Skeletal muscle tissue (tissue), 4 donors: ENCODE data around the gene C2orf72. TPM values are rescaled to one million over a fixed set of nuclear protein-coding genes. Genes with fewer than 3 reads are reported as not detected.
"Not testable (repeated sequence)": the region's sequence is repeated elsewhere in the genome, so short reads cannot be mapped to it uniquely, and the experiment has no call there.

Experiments
- H3K27ac ChIP-seq: one replicate; pipeline ENCODE4 v1.7.0; 2013; ENCODE audit warnings: mild to moderate bottlenecking, low read depth, low read length, inconsistent platforms
- H3K27me3 ChIP-seq, 3 donors: one replicate each; pipeline ENCODE4 v1.7.0; 2013; ENCODE audit warnings: low read length in 3 of 3; ENCODE audit not compliant: control insufficient read depth in 3 of 3, insufficient read depth in 3 of 3
- H3K36me3 ChIP-seq, 3 donors: one replicate each; pipeline ENCODE4 v1.7.0; 2013; ENCODE audit warnings: low read length in 3 of 3; ENCODE audit not compliant: control insufficient read depth in 3 of 3, insufficient read depth in 3 of 3
- H3K4me1 ChIP-seq, 3 donors: one replicate each; pipeline ENCODE4 v1.7.0; 2013; ENCODE audit warnings: low read length in 3 of 3, mild to moderate bottlenecking in 3 of 3; ENCODE audit not compliant: control insufficient read depth in 3 of 3, insufficient read depth in 3 of 3
- H3K4me3 ChIP-seq, 3 donors: one replicate each; pipeline ENCODE4 v1.7.0; 2013; ENCODE audit warnings: low read length in 3 of 3
- H3K9ac ChIP-seq, 3 donors: one replicate each; pipeline ENCODE4 v1.7.0; 2013; ENCODE audit warnings: low read length in 3 of 3, mild to moderate bottlenecking in 3 of 3, moderate library complexity in 2 of 3, low read depth in 1 of 3
- H3K9me3 ChIP-seq, 3 donors: one replicate each; pipeline ENCODE4 v1.7.0; 2013; ENCODE audit warnings: low read length in 3 of 3; ENCODE audit not compliant: control insufficient read depth in 3 of 3
- total RNA-seq: library from RNA; depleted of rRNA; stranded (reverse); fragments of >200 nt; gene quantifications from one replicate; pipeline ENCODE4 v1.2.3, GENCODE V29; 2014
- donor health status: Osteomylitis.

C2orf72 gene
- total RNA-seq, 1 donor from 2014 or later: 1.0 TPM

DNA sequence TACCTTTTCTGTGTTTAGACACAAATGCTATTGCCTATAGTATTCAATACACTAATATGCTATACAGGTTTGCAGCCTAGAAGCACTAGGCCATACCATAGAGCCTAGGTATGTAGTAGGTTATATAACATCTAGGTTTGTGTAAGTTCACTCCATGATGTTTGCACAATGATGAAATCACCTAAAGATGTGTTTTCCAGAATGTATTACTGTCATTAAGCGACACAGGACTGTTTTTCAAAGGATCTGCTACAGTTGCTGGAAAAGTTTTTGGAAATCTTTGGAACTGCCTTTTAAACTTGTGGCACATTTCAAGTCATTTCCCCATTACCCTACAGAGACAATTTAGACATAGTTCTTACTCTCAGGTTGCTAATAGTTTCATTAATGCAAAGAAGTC lies 28.6 kb downstream of the C2orf72 start:
- Histone ChIP-seq H3K9me3 (no peaks in the 10 kb centered on the region), H3K27me3 (no peaks in the 10 kb centered on the region), H3K27ac (no peak overlapping the region), H3K9ac (no peak overlapping the region), H3K4me1 (peaks cover 0 to 2% (median 0%) of the 10 kb centered on the region in 3 donors), H3K36me3 (peaks cover 10 to 74% (median 64%) of the 10 kb centered on the region in 3 donors), H3K4me3 (no peak overlapping the region)

DNA sequence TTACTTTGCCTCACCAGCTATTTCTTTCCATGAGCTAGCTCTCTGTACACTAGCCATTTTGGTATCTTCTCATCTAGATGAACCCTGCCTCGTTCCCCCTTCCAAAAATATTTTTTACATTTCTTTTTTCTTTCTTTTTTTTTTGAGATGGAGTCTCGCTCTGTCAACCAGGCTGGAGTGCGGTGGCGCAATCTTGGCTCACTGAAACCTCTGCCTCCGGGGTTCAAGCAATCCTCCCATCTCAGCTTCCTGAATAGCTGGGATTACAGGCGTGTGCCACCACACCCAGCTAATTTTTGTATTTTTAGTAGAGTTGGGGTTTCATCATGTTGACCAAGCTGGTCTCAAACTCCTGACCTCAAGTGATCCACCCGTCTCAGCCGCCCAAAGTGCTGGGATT lies 30.2 kb downstream of the C2orf72 start:
- not testable (repeated sequence) for H3K9me3 ChIP-seq, H3K27ac ChIP-seq, H3K4me3 ChIP-seq, H3K4me1 ChIP-seq, H3K9ac ChIP-seq, H3K27me3 ChIP-seq
- H3K36me3 ChIP-seq: peaks cover 13 to 74% (median 66%) of the 10 kb centered on the region in 3 donors

DNA sequence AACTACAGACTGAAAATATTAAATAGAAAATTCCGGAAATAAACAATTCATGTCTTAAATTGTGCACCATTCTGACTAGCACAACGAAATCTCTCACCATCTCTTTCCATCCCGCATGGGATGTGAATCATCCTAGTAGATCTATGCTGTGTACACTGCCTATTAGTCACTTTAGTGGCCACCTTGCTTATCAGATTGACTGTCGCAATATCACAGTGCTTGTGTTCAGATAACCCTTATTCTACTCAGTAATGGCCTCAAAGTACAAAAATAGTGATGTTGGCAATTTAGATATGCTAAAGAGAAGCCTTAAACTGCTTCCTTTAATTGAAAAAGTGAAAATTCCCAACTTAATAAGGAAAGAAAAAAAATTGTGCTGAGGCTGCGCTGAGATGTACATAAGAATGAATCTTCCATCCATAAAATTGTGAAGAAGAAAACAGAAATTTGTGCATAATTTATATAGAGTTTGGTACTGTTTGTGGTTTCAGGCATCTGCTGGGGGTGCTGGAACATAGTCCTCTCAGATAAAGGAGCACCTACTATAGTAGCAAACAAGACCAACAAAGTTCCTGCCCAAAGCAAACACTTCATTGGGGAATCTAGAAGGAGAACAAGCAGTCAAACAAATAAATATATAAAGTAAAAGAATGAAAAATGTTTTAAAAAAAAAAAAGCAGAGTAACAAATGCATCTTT lies 31.4 kb downstream of the C2orf72 start:
- Histone ChIP-seq H3K36me3 (peaks cover 13 to 71% (median 63%) of the 10 kb centered on the region in 3 donors), H3K27me3 (no peaks in the 10 kb centered on the region), H3K9ac (no peak overlapping the region), H3K9me3 (no peaks in the 10 kb centered on the region), H3K4me3 (no peak overlapping the region), H3K27ac (no peak overlapping the region), H3K4me1 (no peaks in the 10 kb centered on the region)

DNA sequence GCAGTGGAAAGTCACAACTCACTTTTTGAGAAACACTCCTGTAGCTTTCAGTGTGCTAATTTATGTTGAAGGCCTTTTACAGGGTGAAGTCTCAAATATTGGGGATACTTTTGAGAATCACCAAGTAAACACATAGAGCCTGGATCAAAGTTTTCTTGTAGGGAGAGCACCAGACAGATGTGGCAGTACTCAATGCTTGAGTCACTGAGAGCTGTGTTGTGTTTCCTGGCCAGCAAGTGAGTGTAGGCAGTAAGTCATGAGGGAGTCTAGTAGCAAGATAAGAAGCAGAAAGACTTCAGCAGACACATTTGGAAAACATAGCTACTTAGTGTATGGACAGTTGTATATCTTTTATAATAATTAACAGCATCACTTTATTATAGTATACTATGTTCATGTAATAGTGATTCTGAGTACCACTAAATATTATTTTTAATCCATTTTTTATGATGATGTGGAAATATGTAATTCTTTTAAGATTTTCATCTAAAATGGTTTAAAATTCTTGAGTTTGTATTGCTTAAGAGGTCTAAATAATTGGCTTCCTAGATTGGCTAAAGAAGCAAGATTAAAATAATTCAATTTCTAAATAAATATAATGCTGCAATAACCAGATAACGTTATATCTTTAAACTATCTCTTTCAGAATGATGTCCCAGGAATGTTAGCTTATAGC lies 32.2 kb downstream of the C2orf72 start:
- Histone ChIP-seq H3K4me1 (no peaks in the 10 kb centered on the region), H3K27ac (no peak overlapping the region), H3K27me3 (no peaks in the 10 kb centered on the region), H3K36me3 (peaks cover 13 to 69% (median 55%) of the 10 kb centered on the region in 3 donors), H3K9me3 (no peaks in the 10 kb centered on the region), H3K9ac (no peak overlapping the region), H3K4me3 (no peak overlapping the region)

DNA sequence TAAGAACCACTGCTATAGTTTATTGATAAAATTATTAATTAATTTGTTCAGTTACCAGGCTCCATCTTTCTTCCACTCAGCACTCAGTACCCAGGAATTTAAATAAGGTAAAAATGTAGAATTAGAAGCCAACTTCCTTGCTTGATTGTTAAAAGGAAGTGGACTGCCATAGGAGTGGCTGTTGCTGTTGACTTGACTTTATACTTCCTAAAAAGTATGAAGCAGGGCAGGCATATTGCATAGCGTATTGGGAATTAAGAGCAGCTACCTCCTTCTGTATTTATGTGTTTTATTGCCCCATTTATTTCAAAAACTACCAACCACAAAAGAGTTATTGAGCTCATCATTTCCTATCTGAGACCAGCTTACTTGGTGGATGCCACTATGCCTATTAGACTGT lies 47.2 kb downstream of the C2orf72 start:
- H3K4me3 ChIP-seq: no peak overlapping the region
- H3K27ac ChIP-seq: no peak overlapping the region
- H3K9ac ChIP-seq: no peak overlapping the region
- peaks cover 50 to 88% (median 80%) of the 10 kb centered on the region in 3 donors for H3K36me3 ChIP-seq
- H3K9me3 ChIP-seq: no peaks in the 10 kb centered on the region
- no peaks in the 10 kb centered on the region for H3K27me3 ChIP-seq
- H3K4me1 ChIP-seq: no peaks in the 10 kb centered on the region

DNA sequence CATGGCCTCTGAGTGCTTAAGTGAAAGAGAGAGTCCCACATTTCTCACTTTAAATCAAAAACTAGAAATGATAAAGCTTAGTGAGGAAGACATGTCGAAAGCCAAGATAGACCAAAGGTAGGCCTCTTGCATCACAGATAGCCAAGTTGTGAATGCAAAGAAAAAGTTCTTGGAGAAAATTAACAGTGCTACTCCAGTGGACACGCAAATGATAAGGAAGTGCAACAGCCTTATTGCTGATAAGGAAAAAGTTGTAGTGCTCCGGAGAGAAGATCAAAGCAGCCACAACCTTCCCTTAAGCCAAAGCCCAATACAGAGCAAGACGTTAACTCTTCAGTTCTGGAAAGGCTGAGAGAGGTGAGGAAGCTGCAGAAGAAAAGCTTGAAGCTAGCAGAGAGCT lies 51.4 kb downstream of the C2orf72 start:
- Histone ChIP-seq H3K4me1 (no peaks in the 10 kb centered on the region), H3K9me3 (no peaks in the 10 kb centered on the region), H3K4me3 (no peak overlapping the region), H3K9ac (no peak overlapping the region), H3K27me3 (no peaks in the 10 kb centered on the region), H3K36me3 (peaks cover 33 to 58% (median 53%) of the 10 kb centered on the region in 3 donors), H3K27ac (no peak overlapping the region)

DNA sequence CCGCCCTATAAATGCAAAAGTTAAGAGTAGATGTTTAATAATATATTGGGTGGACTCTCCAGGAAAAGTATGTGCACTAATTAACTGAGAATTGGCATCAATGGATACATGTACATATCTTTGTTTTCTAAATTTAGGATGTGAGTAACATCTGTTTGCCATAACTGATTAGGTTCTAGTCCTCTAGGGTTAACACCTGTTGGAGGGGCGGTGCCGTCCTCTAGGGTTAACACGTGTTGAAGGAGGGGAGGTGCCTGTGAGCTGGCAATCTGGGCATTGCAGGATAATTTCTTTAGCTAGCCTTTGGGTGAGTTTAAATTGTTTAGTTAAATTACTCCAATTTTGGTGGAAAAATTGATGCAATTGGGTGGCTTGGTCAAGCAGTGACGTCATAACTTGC lies 56.6 kb downstream of the C2orf72 start:
- no peaks in the 10 kb centered on the region for H3K4me1 ChIP-seq
- H3K27ac ChIP-seq: no peak overlapping the region
- no peak overlapping the region for H3K9ac ChIP-seq
- no peaks in the 10 kb centered on the region for H3K9me3 ChIP-seq
- no peak overlapping the region for H3K4me3 ChIP-seq
- no peaks in the 10 kb centered on the region for H3K27me3 ChIP-seq
- H3K36me3 ChIP-seq: peaks cover 6 to 19% (median 13%) of the 10 kb centered on the region in 3 donors

DNA sequence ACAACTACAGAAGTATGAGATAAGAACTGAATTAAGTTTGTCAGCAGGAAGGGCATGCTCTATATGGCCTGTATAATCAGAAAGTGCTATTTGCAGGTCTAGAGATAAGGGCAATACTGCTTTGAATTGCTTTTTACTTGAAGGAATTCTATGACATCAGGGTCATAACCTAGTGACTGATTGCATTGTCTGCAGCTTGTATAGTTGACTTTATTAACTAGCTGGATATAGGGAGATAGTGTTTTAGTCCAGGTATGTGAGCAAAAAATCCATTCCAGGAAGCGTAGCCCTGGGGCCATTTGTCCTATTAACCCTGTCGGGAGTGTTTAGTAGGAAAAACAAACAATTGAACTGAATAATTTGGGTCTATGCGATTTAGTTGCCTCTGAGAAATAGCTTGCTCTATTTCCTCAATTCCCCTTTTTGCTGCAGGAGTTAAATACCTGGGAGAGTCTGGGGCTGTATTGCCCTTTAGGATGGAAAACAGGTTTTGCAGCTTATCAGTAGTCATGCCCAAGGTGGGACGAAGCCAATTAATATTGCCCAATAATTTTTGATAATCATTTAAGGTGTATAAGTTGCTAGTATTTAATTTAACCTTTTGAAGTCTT lies 57.5 kb downstream of the C2orf72 start:
- peaks cover 0 to 5% (median 0%) of the 10 kb centered on the region in 3 donors for H3K9me3 ChIP-seq
- H3K4me1 ChIP-seq: no peaks in the 10 kb centered on the region
- no peak overlapping the region for H3K9ac ChIP-seq
- H3K27ac ChIP-seq: no peak overlapping the region
- peaks cover 6 to 17% (median 10%) of the 10 kb centered on the region in 3 donors for H3K36me3 ChIP-seq
- no peak overlapping the region for H3K4me3 ChIP-seq
- H3K27me3 ChIP-seq: no peaks in the 10 kb centered on the region
